Measurements from ENCODE around the gene IFNB1. TPM values are rescaled to one million over a fixed set of nuclear protein-coding genes. Genes with fewer than 3 reads are reported as not detected.

Gene IFNB1
- total and polyA plus RNA-seq, 2 of the 4 experiments (the other 2 are of a cell fraction), result not detected

DNA sequence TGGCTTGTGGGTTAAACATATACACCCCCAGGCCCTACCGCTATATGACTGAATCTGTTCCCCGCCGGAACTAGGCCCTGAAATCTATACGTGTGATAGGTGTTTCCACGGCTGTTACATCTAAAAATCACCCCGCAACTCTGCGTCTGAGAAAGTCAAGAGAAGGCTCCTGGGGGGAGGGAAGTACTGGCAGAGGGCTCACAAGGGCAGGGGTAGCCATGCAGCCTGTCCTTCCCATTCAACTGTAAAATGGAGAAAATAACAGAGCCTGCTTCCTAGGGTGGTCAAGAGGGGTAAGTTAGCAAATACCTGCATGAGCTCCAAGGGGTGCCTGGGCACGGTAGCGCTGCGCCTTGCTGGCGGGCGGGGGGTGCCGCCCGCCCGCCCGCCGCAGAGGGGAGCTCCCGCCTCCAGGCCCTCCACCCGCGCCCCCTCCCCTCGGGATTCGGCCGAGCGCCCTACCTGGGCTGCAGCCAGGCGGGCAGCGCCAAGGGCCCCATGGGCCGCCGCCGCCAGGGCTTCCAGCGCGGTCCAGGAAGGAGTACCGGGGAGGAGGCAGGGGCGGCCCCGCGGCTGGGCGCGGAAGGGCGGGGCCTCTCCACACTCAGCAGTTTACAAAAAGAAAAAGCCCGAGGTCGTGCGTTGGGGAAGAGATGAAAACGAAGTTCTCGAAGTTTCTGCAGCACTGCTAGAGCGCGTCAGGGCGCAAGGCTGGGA is 46.5 kb downstream of the IFNB1 start, which contains the start of gene HACD4:
Gene HACD4 (minus strand): TSS at position 550 of the 717 bp plus-strand sequence. CDS start 50 bp downstream, at position 500.
- Histone ChIP-seq H3K56ac (ENCODE audit: extremely low read depth, insufficient read depth, low read length) (no peak within 1 kb of the TSS), H3K27ac (ENCODE audit: insufficient read depth, low read length) (no peak within 1 kb of the TSS)

More for the DNA sequence above, 46.5 kb downstream of the IFNB1 start, which contains the start of gene HACD4:
- H3K36me3 ChIP-seq (ENCODE audit: control insufficient read depth, insufficient read depth, low read length), result no peaks in the 10 kb centered on the region
- H2AK9ac ChIP-seq (replicated peaks; ENCODE audit: low read depth, low read length, poor library complexity), result peak within 1 kb of the TSS; percentile 58
- H3K18ac ChIP-seq (ENCODE audit: low read depth, low read length), result peak within 1 kb of the TSS; percentile 45; the same call in 1 of the 2 replicates
- POLR2A ChIA-PET (ENCODE audit: unreplicated experiment), result interaction anchor here (0.6 kb wide), 1 partner anchor 334 kb away, joined by 3 read pairs; no protein-coding TSS in a partner anchor
- H3K9me3 ChIP-seq (ENCODE audit: control insufficient read depth, insufficient read depth, low read length), result no peaks in the 10 kb centered on the region
- peak within 1 kb of the TSS; percentile 65 for H3K9ac ChIP-seq (ENCODE audit: low read depth, low read length)
- H4K91ac ChIP-seq (ENCODE audit: insufficient read depth, low read depth, low read length), result 0 out of 2 replicates have a peak within 1 kb of the TSS, but pooled peaks have one; percentile 10
- DNase-seq (peak; percentile 12), ATAC-seq (ENCODE audit: low read depth) (peak; percentile 63)
- H3K14ac ChIP-seq (replicated peaks; ENCODE audit: low read depth, low read length), result peak within 1 kb of the TSS; percentile 55; the same call in 1 of the 2 replicates
- BruUV-seq (replicated peaks), result no TSS peak
- H4K5ac ChIP-seq (ENCODE audit: low read depth, low read length), result peak within 1 kb of the TSS; percentile 27; the same call in 1 of the 2 replicates
- peak within 1 kb of the TSS; percentile 15; the same call in 1 of the 2 replicates for H3K4ac ChIP-seq (ENCODE audit: low read depth, low read length)
- H4K20me1 ChIP-seq (ENCODE audit: insufficient read depth, low read length), result no peaks in the 10 kb centered on the region
- H3K79me1 ChIP-seq (ENCODE audit: low read depth in 1 of 2, low read length in 2 of 2), result no peaks in the 10 kb centered on the region
- H2BK20ac ChIP-seq (ENCODE audit: low read depth, low read length), result no peak within 1 kb of the TSS
- WGBS, 2 experiments (ENCODE audit: extremely low coverage in 2 of 2, insufficient read length in 1 of 2), result 26% methylated on average over 8 of the region's 46 CpGs; no CpG with 5 or more reads in 1 of the 2 experiments
- TF ChIP-seq, protein P1, sequence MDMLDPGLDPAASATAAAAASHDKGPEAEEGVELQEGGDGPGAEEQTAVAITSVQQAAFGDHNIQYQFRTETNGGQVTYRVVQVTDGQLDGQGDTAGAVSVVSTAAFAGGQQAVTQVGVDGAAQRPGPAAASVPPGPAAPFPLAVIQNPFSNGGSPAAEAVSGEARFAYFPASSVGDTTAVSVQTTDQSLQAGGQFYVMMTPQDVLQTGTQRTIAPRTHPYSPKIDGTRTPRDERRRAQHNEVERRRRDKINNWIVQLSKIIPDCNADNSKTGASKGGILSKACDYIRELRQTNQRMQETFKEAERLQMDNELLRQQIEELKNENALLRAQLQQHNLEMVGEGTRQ (IDR thresholded peaks at IDR 0.05; ENCODE audit: low read depth, low read length), result no peak
- TF ChIP-seq NFE2L2 (IDR thresholded peaks at IDR 0.05; ENCODE audit: low read depth, low read length) (no peak), POLR2A (IDR thresholded peaks at IDR 0.05; ENCODE audit: low read depth, low read length) (no peak), RCOR1 (IDR thresholded peaks at IDR 0.05; ENCODE audit: insufficient replicate concordance, low read length) (no peak)
- peak within 1 kb of the TSS; percentile 84 for H2AFZ ChIP-seq (replicated peaks; ENCODE audit: low read length, poor library complexity)
- dilution Hi-C loops (cut with HindIII; ENCODE audit: low sequenced_read_pairs, unreplicated experiment), result no loop called here
- H3K9me1 ChIP-seq (ENCODE audit: insufficient read depth, low read length), result peaks cover 5% of the 10 kb centered on the region; the same call in 1 of the 2 replicates
- H2AK5ac ChIP-seq (ENCODE audit: low read depth, low read length), result no peak within 1 kb of the TSS
- CTCF ChIA-PET, result no interaction called here
- peaks cover 7% of the 10 kb centered on the region for H3K4me1 ChIP-seq (ENCODE audit: control insufficient read depth, insufficient read depth, low read length)
- intact Hi-C loops (cut with micrococcal nuclease), result no loop called here
- H3K27me3 ChIP-seq (ENCODE audit: control insufficient read depth, insufficient read depth, low read length), result no peaks in the 10 kb centered on the region
- H3K4me2 ChIP-seq (ENCODE audit: low read depth, low read length), result peak within 1 kb of the TSS; percentile 77
- in situ Hi-C loops (cut with MboI; ENCODE audit: low sequenced_read_pairs), result no loop called here
- no peak within 1 kb of the TSS for H2BK120ac ChIP-seq (ENCODE audit: low read depth, low read length)
- peak within 1 kb of the TSS in 1 of 2 experiments; percentile 81; a peak in 2 of 4 replicates for H4K8ac ChIP-seq (ENCODE audit: low read depth in 2 of 2, low read length in 2 of 2)
- no peak within 1 kb of the TSS for H2BK15ac ChIP-seq (ENCODE audit: low read depth, low read length)
- H2BK5ac ChIP-seq (ENCODE audit: low read depth, low read length, poor library complexity, severe bottlenecking), result no peak within 1 kb of the TSS
- H3K23ac ChIP-seq (ENCODE audit: low read depth, low read length), result no peak within 1 kb of the TSS
- H3K4me3 ChIP-seq (ENCODE audit: insufficient read depth, low read depth, low read length), result peak within 1 kb of the TSS; percentile 33

All from IMR-90 (cell line).